Stimulated activated CD4-positive, alpha-beta T cell treated with anti-CD3 and anti-CD28 coated beads, Interleukin-4, amount 100 ng/mL, for 4 hours (primary cell): ENCODE measurements around the gene GDF15.
A peak's percentile ranks its signal among the peaks of the same experiment; 100 is the strongest.

Experiments used
- DNase-seq, 2 experiments: peaks; one replicate each; pipeline ENCODE4 v3.0.0-alpha.2; 2020

Gene GDF15

DNA sequence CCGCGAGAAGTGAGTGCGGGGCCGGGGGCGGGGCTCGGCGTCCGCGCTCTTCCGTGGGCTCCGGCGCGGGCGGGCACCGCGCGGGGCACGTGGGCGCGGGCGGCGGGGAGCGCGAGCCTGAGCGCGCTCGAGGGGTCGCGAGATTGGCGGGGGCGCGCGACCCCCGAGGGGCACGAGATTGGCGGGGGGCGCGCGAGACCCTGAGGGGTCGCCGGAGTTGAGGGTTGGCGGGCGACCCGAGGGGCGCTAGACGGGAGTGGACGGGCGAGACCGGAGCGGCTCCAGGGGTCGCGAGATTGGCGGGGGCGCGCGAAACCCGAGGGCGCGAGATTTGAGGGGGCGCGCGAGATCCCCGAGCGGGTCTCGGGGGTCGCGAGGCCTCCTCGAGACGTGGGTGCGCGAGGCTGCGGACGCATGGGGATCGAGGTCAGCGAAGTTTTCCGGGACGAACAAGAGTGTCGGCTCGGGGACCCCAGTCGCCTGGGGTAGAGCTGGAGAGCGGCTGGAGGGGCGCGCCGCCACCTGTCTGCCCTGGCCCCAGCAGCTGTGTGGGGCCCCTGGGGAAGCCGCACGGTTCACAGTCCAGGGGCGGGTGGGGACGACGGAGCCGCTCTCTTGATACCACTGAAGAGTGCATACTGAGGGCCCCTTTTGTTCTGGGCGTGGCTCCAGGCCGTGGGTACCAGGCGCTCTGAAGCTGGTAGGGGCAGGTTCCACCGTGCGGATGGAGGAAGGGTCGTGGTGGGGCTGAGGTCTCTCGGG is 33.9 kb downstream of the GDF15 start:
- no peak for DNase-seq

DNA sequence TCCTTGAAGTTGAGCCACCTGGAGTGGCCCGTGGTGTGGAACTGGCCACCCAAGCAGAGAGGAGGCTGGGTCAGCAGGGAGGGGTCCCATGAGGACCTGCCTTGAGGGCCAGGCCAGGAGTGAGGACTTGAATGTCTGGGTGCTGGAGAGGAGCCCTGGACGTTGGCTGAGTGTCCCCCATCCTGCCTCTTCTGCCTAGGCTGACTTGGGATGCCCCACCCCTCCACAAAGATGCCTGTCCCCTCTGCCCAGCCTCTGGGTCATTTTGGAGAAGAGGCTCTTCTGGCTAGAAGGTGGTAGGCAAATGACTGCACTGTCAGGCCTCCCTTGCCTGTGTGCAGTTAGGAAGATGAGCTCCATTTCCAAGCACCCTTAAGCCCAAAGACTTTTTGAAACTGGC is 35.0 kb downstream of the GDF15 start:
- DNase-seq = no peak

- DNase-seq = no peak
Measured at GRCh38 chr19:18421371-18421959, 35.5 kb downstream of the GDF15 start.

- DNase-seq = no peak
Measured at GRCh38 chr19:18422530-18423191, 36.7 kb downstream of the GDF15 start.

GRCh38 chr19:18423258-18424020 is 37.5 kb downstream of the GDF15 start:
- DNase-seq = no peak

DNA sequence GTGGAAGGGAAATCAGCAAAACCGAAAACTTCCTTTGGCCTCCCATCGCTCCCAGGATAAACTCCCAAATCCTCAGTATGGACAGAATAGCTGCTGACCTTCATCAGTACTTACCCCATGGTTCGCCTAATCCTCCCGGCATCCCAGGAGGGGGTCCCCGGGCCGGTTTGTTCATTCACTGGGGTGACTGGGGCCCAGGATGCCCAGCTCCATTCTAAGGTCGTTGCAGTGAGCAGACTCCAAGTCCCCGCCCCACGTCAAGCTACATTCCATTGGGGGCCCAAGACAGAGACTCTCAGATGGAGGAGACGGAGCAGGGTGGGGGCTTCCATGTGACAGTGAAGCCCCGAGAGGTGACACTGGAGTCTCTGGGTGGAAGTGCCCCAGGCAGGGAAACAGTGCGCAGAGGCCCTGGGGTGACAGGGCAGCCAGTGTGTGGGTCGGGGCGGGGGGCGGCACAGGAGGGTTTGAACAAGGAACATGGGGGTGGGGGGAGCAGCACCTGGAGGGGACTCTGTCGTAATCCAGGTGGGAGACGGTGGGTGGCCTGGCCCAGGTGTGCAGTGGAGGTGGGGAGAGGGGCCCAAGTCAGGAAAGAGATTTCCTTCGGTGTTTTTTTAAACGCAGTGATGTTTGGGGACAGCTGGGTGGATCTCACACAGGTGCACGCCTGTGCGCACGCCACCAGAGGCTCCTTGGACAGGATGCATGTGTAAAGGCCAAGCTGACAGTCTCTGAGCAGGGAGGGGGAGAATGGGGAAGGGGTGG is 38.3 kb downstream of the GDF15 start:
- DNase-seq = no peak

- no peak for DNase-seq
Measured at GRCh38 chr19:18424890-18425514, 39.0 kb downstream of the GDF15 start.

DNA sequence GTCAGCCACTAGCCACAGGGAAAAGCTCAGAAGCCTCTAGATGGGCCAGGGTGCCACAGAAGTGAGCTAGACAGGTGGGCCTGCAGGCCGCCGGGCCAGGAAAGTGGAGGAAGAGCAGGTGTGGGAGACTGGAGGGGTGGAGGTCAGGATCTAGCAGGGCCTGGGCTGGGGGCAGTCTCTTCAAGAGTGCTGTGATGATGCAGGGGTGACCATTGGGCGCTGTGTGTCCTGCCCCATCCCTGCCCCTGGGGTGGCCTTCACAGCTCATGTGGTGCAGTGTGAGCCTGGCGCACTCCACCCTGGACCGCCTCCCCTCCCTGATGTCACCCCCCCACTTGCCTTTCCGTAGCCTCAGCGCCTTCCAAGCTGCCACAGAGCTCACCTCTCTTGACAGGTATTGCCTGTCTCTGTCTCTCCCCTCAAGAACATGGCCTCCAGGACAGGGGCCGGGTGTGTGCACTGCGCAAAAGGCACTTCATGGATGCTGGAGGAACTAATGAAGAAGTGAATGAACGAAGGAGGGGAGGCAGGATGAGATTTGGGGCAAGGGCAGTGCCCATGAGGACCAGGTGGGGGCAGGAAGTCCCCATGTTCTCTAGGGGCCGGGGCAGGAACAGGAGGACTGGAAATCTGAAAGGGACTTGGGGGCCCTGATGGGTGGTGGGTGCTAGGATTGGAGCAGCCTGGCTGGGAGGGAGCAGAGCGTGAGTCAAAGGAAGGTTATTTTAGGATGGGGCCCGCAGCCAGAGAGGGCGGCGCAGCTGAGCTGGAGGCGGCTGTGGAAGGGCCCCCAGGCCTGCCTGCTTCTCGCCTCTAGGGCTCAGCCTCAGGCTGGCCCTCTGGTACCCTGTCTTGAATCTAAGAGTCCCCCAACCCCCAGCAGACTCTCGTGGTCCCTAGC is 39.8 kb downstream of the GDF15 start:
- no peak for DNase-seq

DNA sequence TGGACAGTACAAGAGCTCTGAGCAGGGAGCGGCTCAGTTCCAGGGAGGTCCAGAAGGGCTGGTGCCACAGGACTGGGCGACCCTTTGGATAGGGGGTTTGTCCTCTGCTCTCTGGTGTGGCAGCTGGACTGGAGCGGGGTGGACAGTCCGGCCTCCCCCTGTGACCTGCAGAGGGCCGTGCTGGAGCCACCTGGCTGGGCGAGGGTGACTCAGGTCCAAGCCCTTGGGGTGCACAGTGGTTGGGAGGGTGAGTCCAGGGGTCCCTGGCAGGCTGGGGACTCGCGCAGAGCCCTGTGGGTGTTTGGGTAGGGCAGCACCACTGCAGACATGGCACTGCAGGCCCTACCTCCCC is 40.4 kb downstream of the GDF15 start:
- no peak for DNase-seq

- no peak for DNase-seq
Measured at GRCh38 chr19:18427080-18427742, 41.3 kb downstream of the GDF15 start.

DNA sequence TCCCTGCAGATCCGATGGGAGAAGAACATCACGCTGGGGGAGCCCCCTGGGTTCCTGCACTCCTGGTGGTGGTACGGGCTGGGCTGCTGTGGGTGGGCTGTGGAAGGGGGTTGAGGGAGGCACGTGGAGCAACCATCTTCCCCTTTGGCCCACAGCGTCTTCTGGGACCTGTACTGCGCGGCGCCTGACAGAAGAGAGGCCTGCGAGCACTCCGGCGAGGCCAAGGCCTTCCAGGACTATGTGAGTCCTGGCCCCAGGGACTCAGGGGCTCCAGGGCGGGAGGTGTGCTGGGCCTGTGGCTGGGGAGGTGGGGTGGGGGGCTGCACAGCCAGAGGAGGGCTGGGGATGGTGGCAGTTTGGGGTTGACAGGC is 41.8 kb downstream of the GDF15 start:
- no peak for DNase-seq

DNA sequence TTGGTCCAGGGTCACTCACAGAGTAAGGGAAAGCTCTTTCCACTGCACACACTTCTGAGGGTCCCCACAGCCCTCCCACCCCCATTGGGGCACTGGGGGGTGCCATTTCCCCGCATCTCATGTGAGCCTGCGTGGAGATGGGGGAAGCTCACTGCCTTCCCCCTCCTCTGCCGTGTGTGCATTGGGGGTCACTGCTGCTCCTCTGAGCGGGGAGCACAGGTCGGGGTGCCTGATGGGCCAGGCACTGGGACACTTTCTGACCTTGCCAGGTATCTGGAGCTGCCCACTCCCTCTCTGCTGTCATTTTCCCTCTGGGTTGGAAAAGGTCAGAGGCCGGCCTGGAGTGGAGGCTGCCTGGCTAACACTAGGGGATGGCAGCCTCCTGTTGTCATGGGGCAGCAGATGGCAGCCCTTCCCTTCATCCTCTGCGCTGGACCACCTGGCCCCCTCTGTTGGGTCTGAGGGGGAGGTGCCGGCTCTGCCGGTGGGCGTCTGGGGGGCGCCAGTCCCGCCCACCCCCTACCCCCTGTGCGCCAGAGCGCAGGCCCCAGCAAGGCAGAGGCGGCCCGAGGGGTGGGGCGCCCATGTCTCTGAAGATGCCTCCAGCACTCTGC is 42.3 kb downstream of the GDF15 start:
- no peak for DNase-seq

GRCh38 chr19:18428787-18429674 is 43.1 kb downstream of the GDF15 start:
- peak; percentile 65 to 73 for DNase-seq

DNA sequence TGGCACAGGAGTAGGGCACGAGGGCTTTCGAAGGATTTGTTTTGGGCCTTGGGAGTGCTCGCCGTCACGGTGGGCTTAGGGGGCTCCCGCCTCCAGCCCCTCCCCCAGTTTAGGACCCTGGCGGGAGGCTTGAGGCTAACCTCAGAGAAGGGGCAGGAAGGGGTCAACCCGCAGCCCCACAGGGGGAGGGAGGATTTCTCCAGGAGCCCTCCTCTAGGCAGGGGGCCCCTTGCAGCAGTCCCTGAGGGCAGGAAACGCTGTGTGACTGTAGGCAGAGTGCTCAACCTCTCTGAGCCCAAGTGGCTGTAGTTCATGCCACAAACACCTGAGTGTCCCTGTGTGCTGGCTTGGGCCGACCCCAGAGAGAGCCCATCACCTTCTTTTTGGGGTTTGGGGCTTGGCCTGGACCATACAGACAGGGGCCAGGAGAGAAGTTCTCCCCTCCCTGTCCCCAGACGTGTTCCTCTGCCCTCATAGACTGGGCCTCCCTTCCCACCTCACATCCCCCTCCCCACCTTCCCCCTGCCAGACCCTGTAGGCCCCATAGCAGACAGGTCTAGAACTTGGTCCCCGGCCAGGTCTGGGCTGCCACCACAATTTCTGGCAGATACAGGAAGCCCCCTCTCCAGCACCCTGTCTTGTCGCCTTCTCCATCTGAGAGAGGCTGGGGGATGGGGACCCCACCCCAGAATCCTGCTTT is 43.9 kb downstream of the GDF15 start:
- no peak for DNase-seq

GRCh38 chr19:18430417-18431144 is 44.6 kb downstream of the GDF15 start:
- no peak for DNase-seq

GRCh38 chr19:18431351-18432197 is 45.6 kb downstream of the GDF15 start:
- DNase-seq = no peak
